ENCODE results near the gene CD84. TPM values are rescaled to one million over a fixed set of nuclear protein-coding genes. Genes with fewer than 3 reads are reported as not detected.

The CD84 gene
- total RNA-seq, 2 donors from 2014 or later = 2.5 to 3.1 TPM

DNA sequence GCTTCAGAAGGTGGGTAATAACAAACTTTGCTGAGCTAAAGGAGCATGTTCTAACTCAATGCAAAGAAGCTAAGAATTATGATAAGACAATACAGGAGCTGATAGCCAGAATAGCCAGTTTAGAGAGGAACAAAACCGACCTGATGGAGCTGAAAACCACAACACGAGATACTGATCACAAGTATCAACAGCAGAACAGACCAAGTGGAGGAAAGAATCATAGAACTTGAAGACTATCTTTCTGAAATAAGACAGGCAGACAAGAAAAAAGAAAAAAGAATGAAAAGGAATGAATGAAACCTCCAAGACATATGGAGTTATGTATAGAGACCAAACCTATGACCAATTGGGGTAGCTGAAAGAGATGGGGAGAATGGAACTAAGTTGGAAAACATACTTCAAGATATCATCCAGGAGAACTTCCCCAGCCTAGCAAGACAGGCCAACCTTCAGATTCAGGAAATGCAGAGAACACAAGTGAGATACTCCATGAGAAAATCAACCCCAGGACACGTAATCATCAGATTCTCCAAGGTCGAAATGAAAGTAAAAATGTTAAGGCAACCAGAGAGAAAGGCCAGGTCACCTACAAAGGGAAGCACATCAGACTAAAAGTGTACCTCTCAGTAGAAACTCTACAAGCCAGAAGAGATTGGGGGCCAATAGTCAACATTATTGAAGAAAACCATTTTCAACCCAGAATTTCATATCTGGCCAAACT is 20.5 kb downstream of the CD84 start:
- H3K27ac ChIP-seq = no peak overlapping the region
- H3K4me1 ChIP-seq = no peaks in the 10 kb centered on the region
- H3K4me3 ChIP-seq = no peak overlapping the region

DNA sequence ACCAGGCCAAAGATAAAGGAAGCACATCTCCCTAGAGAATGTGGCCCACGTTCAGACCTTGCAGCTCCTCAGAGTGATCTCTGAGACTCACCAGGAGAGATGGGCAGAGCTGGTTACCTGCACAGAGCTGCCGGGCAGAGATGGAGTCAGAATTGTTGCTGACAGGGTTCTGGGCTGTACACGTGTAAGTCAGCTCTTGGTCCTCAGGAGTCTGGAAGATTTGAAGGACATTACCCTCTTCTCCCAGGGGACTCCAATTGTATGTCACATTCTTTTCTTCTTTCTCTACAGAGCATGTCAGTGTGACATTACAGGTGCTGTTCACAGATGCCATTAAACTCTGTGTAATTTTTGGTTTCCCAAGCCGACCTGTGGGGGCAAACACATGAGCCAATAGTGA is 25.5 kb downstream of the CD84 start:
- no peak overlapping the region for H3K27ac ChIP-seq
- TF ChIP-seq, protein P1, sequence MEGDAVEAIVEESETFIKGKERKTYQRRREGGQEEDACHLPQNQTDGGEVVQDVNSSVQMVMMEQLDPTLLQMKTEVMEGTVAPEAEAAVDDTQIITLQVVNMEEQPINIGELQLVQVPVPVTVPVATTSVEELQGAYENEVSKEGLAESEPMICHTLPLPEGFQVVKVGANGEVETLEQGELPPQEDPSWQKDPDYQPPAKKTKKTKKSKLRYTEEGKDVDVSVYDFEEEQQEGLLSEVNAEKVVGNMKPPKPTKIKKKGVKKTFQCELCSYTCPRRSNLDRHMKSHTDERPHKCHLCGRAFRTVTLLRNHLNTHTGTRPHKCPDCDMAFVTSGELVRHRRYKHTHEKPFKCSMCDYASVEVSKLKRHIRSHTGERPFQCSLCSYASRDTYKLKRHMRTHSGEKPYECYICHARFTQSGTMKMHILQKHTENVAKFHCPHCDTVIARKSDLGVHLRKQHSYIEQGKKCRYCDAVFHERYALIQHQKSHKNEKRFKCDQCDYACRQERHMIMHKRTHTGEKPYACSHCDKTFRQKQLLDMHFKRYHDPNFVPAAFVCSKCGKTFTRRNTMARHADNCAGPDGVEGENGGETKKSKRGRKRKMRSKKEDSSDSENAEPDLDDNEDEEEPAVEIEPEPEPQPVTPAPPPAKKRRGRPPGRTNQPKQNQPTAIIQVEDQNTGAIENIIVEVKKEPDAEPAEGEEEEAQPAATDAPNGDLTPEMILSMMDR (IDR thresholded peaks at IDR 0.05) = no peak

More for the DNA sequence above, 20.5 kb downstream of the CD84 start:
- H3K27me3 ChIP-seq = no peaks in the 10 kb centered on the region
- DNase-seq (ENCODE audit: low spot score) = no peak
- no peaks in the 10 kb centered on the region for H3K36me3 ChIP-seq
- H3K9me3 ChIP-seq = peaks cover 0 to 12% of the 10 kb centered on the region in 2 donors
- TF ChIP-seq, protein P1 (IDR thresholded peaks at IDR 0.05) = no peak

DNA sequence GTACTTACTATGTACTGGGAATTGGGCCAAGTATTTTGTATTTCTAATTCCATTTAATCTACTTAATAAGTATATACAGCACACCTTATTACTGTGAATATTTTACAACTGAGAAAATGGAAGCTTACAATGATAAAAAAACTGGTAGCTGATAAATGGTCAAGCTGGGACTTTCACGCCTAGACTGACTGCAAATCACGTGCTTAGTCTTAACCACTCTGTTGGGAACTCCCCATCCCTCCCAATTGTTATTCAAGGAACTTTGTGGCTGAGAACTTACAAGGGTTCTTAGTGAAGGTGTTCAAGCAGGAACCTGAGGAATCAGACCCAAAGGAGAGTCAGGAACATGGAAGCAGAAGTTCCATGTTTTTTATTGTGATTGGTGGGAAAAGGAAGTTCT is 26.9 kb downstream of the CD84 start:
- Histone ChIP-seq H3K36me3 (no peaks in the 10 kb centered on the region), H3K27me3 (no peaks in the 10 kb centered on the region), H3K4me1 (no peaks in the 10 kb centered on the region), H3K27ac (no peak overlapping the region), H3K9me3 (no peaks in the 10 kb centered on the region), H3K4me3 (no peak overlapping the region)
- no peak for DNase-seq (ENCODE audit: low spot score)
- TF ChIP-seq, protein P1 (IDR thresholded peaks at IDR 0.05) = no peak

More for the DNA sequence above, 25.5 kb downstream of the CD84 start:
- Histone ChIP-seq H3K9me3 (no peaks in the 10 kb centered on the region), H3K27me3 (no peaks in the 10 kb centered on the region), H3K36me3 (no peaks in the 10 kb centered on the region), H3K4me3 (no peak overlapping the region), H3K4me1 (no peaks in the 10 kb centered on the region)
- DNase-seq (ENCODE audit: low spot score) = no peak

DNA sequence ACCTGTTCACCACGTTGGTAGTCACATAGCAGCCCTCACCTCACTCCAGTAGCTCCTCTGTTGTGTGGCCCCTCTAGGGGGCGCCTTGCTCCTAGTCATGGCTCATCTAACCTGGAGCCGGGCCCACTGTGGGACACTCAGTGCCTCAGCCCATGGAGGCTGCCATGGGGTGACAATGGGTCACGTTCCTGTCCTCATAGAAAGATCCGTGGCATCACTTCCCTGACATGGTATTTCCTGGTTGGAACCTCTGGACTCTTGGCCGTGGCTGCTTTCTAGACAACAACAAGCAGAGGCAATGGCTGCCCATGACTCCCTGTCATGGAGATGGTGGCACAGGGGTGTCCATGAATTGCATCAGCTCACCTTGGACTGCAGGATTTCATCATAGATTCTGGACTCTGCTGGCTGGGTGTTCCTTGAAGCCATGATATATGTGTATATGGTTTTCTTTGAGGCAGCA is 28.7 kb downstream of the CD84 start:
- H3K9me3 ChIP-seq = no peaks in the 10 kb centered on the region
- DNase-seq (ENCODE audit: low spot score) = no peak
- no peaks in the 10 kb centered on the region for H3K27me3 ChIP-seq
- no peak overlapping the region for H3K4me3 ChIP-seq
- TF ChIP-seq, protein P1 (IDR thresholded peaks at IDR 0.05) = no peak
- no peaks in the 10 kb centered on the region for H3K36me3 ChIP-seq
- no peaks in the 10 kb centered on the region for H3K4me1 ChIP-seq
- no peak overlapping the region for H3K27ac ChIP-seq

DNA sequence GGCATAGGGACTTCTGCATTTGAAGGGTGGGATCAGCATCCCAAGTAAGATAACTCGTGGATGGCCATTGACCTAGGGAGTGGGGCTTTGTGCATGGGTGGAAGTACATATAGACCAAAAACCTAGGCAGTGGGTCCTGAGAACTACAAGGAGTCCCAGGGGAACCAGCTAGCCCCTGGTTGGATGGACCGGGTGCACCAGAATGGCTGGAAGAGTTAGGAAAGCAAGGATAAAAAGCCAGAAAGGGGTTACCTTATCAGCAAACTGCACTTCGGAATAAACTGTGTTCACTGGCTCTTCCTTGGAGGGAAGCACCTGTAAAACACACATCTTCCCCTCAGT is 29.7 kb downstream of the CD84 start:
- Histone ChIP-seq H3K9me3 (no peaks in the 10 kb centered on the region), H3K27me3 (no peaks in the 10 kb centered on the region), H3K36me3 (no peaks in the 10 kb centered on the region), H3K4me3 (no peak overlapping the region), H3K4me1 (no peaks in the 10 kb centered on the region), H3K27ac (no peak overlapping the region)
- TF ChIP-seq, protein P1 (IDR thresholded peaks at IDR 0.05) = no peak
- DNase-seq (ENCODE audit: low spot score) = no peak
